RPMI8226 (cell line): ENCODE data around the gene MYPOP.
"Not testable (repeated sequence)": the region's sequence is repeated elsewhere in the genome, so short reads cannot be mapped to it uniquely, and the experiment has no call there.

Experiments used
- DNase-seq: peaks from one replicate; pipeline ENCODE4 v3.0.0-alpha.2; 2015

The MYPOP gene

DNA sequence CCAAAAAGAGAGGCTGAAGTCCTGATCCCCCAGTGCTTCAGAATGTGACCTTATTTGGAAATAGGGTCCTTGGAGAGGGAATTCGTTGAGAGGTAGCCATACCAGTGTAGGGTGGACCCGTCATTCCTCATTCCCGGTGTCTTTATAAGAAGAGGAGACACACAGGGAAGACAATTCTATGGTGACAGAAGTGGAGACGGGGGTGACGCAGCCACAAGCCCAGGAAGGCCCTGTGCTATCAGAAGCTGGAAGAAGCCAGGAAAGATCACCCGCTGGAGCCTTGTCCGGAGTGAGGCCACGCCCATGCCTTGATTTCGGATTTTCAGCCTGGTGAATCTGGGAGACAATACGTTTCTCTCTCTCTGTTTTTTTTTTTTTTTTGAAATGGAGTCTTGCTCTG, 2.6 kb upstream of the MYPOP start:
- no peak for DNase-seq

DNA sequence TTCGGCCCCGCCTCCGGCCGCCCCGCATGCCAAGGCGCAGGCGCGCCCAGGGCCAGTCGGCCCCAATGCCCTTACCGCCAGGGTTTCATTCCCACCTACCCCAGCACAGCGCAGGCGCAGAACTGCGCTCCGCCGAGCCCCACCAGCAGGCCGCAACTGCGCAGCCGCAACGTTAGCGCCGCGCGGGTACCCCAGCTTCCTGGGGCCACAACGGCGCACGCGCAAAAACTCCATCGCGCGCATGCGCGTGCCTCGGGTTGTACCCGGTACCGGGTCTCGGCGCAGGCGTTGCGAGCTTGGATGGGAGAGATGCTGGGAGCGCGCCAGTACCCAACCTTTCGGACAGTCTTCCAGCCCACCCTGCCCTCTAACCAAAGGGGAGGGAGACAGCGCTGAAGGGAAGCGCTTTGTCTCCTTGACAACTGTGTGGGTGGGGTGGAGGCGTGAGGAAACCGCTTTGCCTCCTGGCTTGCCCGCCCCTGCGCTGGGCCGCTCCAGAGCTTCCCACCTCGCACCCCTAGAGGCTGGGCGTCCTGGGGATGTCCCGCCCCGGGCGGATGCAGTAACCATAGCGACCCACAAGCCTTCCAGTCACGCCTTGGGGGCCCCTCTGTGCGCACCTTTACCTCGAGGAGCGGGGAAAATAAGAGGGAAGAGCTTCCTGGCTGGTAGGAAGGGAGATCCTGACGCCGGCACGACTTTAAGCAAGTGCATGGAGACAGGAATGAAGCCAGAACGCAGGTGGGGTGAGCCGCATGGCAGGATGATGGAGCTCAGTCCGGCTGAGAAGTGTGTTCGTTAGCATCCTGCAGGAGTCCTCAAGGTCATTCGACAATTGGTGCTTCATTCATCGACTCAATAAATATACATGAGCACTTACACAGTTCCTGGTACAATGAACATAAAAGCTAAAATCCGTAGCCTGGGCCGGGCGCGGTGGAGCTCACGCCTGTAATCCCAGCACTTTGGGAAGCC, 525 bp upstream of the MYPOP start:
- DNase-seq, result peak; percentile 96

DNA sequence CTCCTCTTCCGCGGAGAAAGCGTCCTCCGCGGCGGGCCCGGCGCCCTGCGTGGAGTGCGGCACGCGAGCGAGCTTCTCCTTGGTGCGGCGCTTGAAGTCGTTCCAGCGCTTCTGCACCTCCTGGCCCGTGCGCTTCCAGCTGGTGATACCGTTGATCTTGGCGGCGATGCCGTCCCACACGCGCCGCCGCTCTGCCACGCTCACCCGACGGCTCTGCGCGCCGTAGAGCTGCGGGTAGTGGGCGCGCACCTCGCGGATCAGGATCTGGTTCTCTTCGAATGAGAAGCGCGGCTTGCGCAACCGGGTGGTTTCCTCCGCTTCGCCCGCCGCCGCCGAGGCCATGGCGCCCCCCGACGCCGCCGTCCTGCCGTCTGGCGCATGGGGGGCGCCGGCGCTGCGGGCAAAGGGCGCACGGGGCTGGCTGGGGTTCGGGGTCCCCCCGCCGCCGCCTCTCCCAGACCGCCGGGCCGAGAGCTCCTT, 941 bp downstream of the MYPOP start:
- no peak for DNase-seq

DNA sequence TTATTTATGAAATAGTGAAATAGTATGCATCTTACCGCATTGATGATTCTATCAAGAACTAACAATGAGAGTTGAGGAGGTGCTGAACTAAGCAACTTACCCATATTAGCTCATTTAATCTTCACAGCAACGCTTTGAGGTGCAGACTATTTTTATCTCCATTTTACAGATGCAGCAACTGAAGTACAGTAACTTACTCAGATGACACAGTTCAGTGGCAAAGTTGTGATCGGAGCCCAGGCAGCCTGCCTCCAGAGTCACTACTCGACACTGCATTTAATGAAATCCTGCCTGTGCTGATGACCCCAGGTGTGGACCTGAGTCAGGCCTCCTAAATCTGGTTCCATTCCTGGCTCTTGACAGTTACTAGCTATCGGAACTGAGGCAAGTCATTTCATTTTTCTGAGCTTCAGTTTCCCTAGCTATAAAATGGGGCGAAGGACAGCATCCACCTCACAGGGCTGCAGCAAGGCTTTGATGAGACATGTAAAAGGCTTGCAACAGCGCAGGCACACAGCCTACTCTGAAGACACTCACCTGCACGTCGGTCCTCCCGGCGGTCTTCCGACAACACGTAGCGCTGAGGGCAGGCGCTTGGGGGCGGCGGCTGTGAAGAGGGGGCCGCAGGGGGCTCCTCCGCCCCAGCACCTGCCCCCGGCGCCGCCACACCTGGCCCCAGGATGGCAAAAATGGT, 1.5 kb downstream of the MYPOP start:
- peak; percentile 8 for DNase-seq

DNA sequence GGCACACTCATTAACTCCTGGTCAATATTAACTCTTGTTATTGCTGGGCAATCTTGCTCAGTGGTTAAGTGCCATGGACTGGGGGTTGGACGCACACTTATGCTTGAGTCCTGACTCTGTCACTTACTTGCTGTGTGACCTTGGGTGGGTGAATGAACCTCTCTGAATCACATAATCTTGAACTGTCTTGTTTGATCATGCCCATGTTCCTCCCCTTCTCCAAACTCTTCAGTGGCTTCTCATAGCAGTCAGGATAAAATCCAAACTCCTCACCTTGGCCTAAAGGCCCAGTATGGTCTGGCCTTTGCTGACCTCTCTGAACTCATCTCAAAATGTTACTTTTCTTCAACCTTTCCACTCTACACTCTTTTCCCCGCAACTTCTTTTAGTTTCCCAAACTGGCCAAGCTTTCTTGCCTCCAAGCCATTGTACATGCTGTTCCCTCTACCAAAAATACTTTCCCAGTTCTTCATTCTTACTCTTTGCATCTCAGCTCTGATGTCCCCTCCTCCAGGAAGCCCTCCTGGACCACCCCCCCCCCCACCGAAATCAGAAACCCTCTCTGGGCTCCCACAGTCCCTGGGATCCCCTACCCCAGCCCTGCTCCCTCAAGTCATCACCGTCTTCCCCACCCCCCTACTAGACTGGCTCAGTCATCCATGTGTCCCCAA, 2.4 kb downstream of the MYPOP start:
- DNase-seq, result no peak

DNA sequence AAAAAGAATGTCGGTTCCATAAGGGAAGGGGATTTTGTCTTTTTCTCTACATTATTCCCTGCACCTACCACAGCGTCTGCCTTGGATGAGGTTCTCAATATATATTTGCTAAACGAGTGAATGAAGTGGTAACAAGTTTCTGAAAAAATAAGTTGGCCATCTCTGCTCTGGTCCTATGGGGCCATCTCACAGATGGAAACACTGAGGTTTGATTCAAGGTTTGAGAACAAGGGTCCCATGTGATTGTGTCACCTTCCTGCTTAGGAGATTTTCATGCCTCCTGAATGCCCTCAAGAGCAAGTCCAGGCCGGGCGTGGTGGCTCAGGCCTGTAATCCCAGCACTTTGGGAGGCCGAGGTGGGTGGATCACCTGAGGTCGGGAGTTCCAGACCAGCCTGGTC, 3.2 kb downstream of the MYPOP start:
- no peak for DNase-seq

DNA sequence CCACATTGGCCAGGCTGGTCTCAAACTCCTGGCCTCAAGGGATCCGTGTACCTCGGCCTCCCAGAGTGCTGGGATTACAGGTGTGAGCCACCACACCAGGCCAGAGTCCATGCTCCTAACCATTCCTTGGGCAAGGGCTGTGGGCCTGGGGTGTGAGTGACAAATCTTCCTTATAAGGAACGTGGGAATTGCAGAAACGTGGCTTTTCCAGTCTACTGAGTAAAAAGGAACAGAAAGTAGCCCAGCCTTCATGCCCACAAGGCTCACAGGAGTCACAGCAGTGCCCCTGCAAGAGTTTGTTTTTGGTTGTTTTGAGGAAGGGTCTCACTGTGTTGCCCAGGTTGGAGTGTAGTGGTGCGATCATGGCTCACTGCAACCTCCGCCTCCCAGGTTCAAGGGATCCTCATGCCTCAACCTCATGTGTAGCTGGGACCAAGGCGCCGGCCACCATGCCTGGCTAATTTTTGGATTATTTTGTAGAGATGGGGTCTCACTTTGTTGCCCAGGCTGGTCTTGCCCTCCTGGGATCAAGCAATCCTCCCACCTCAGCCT, 5.1 kb downstream of the MYPOP start:
- no peak for DNase-seq

DNA sequence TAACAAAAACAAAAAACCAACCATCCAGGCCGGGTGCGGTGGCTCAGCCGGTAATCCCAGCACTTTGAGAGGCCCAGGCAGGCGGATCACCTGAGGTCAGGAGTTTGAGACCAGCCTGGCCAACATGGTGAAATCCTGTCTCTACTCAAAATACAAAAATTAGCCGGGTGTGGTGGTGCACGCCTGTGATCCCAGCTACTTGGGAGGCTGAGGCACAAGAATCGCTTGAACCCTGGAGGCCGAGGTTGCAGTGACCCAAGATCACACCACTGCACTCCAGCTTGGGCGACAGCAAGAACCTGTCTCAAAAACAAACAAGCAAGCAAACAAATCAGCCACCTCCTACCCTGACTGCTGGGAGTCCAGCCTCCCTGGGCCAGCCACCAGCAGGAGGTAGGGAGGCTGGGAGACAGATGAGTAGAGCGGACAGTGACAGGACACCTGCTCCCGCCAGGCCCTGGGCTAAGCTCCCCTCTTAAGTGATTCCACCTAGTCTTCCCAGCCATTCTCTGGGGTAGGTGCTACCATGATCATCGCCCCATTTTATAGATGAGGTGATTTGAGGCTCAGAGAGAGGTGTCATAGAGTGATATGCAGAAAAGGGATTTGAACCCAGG, 6.3 kb downstream of the MYPOP start:
- DNase-seq, result not testable (repeated sequence)

DNA sequence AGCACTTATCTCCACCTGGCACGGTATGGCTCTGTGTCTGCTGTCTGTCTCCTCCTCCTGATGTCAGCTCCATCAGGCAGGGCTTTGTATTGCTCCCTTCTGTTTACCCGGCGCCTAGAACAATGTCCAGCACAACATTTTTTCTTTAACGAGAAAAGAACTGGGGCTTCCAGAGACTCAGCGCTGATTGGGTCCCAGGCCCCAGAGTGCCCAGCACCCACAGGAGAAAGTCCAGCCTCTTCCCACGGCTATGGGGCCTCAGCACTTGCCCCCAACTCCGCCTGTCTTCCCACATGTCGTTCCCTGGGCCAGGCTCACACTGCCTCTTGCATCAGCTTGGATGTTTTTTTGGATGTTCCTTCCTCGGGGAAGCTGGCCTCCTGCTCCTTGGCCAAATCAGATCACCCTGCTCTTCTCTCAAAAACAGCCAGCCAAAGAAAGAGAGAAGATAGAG, 6.9 kb downstream of the MYPOP start:
- no peak for DNase-seq

DNA sequence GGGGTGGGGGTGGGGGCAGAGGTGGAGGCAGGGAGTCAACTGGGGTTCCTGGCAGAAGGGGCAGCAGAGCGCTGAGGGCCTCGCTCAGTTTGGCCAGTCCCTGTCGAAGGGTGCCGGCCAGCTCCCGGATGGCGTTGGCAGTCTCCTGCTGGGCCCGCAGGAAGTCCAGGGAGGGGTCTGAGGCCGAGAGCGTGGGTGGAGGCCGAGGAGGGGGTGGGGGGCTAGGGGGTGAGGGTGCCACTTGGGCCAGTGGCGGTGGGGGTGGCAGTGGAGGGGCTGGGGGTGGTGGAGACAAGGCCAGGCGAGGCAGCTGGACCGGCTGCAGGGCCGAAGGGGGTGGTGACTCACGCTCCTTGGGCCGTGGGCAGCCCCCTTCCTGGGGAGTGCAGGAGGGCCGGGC, 11.5 kb downstream of the MYPOP start:
- DNase-seq, result no peak

DNA sequence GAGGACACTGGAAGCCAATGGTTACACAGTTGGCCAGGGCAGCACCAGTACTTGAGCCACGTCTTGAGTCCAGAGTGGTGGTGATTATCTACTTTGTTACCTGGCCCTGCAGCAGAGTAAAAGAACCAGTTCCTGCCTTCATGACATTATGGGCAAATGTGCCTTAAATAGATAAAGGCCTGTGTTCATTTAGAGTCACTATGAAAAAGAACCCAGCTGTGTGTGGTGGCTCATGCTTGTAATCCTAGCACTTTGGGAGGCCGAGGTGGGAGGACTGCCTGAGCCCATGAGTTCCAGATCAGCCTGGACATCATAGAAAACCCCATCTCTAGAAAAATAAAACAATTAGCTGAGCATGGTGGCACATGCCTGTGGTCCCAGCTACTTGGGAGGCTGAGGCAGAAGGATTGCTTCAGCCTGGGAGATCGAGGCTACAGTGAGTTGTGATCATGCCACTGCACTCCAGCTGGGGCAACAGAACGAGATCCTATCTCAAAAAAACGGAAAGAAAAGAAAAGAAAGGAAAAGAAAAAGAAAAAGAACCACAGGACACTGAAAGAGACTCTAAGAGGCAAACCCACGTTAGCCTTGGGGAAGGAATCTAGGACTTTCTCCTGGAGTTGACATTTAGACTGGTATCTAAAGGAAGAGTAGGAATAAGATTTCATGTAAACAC, 13.1 kb downstream of the MYPOP start:
- DNase-seq, result no peak

DNA sequence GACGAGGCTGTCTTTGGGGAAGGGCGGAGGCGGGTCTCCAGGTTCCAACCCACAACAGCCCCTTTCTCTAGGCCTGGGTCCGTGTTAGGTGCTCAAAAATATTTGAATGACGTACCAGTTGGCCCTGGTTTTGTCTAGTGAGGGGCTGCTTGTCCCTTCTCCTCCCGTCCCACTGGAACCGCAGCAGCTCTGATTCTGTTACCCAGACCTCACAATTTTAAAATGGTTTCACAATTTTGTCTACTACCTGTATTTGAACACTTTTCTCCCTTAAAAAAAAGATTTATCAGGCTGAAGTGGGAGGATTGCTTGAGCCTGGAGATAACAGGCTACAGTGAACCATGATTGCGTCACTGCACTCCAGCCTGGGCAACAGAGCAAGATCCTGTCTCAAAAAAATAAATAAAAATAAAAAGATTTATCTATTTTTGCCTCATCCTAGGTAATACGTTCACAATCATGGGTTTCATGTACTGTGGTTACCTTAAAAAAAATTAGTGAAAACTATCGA, 15.2 kb downstream of the MYPOP start:
- DNase-seq, result no peak

DNA sequence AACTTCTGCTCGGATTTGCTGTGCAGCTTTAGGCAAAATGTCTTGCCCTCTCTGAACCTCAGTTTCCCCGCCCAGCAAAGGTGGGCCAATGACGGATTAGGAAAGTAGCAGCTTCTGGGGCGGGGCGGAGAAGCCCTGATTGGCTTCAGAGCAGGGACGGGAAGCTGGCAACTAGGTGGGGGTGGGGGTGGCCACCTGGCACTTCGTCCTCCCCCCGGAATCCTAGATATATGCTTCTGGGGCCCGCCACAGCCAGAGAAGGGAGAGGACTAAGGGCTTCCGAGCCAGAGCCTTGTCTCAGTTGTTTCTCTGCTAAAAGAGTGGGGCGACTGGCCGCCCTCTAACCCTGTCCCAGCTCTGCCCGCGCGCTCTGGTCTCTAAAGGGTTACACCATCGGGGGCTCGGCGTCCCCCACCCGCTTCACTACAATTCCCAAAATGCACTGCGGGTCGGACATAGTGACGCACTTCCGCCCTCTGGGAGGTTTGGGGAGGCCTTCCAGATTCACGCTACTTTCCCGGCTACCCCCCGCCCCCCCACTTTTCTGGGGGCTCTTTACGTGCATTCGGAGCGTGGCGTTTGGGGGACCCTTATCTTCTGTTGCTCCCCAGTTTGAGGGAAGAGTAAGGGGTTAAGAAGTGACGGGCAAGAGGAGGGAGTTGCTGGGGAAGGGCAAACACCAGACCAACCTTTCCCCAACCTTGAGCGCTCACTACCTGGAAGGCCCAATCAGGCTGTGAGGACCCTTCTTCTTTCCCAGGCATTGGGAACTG, 15.8 kb downstream of the MYPOP start:
- peak; percentile 89 for DNase-seq

DNA sequence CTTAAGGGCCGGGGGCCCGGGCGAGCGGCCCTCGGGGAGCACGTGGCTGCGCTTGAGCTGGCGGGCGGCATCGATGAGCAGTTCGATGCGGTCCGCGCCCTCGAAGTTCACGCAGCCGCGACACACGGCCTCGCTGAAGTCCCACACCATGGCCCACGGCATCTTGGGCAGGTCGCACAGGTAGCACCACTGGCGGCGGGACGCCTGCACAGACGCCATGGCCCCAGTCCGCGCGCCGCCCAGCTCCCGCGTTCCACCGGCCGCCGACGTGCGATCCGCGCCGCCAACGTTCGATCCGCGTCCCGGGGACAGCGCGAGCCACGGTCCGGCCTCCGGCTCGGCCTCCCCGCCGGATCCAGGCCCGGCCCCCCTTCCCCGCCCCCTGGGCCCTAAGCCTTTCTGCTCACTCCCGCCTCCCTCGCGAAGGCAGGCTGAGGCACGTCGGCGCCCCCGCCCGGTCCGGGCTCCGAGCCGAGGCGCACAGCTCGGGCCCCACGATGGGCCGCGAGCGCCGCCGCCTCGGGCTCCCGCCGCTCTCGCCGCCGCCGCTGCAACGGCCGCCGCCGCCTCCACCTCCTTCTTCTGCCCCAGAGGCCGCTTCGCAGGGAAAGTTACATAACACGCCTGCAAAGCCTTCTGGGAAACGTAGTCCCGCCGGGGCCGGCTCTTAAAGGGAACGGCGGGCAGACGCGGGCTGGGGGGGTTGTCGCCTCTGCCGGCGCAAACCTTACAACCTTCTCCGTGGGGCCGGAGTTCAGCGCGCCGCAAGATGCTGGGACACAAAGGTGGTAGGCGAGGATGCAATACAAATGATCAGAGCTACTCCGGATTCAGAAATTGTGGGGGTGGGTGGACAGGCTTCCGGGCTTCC, 16.6 kb downstream of the MYPOP start, which contains the start of gene IRF2BP1:
IRF2BP1 (minus strand) TSS at position 586 of the 871 bp plus-strand sequence; CDS start at position 219, 367 bp downstream.
- DNase-seq, result peak; percentile 90

DNA sequence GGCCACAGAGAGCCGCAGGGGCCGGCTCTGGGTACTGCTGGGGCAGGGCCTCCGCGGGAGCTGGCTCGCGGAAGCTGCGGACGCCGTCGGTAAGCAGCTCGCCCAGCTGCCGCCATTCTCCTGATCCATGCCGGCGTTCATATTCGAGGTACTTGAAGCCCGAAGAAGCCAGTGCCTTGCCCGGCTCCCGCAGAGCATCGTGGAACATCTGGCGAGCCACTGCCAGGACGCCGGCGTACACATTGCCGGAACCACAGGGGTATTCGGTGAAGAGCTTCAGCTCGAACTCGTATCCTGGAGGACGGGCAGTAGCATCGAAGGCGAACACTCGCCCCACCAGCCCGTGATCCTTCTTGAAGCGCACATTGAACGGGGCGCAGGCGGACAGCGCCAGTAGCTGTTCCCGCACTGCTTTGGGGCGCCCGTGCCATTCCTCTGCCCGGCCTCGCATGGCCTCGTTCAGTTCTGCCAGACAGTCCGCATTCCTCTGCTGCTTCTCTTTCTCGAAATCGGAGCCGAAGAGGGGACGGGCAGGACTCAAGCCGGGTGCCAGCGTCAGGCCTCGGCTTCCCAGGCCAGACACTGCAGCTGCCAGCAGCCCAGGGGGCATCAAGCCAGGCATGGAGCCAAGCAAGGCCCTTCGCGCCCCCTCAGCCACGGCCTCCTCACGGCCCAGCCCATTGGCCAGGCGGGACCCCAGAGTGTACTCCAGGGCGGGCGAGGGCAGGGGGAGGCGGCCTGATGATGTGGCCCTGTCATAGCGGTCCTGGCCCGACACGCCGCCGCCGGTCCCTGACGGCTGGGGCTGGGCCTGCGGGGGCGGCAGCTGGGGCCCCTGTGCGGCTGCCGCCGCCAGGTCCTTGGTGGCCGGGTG, 17.5 kb downstream of the MYPOP start:
- no peak for DNase-seq

DNA sequence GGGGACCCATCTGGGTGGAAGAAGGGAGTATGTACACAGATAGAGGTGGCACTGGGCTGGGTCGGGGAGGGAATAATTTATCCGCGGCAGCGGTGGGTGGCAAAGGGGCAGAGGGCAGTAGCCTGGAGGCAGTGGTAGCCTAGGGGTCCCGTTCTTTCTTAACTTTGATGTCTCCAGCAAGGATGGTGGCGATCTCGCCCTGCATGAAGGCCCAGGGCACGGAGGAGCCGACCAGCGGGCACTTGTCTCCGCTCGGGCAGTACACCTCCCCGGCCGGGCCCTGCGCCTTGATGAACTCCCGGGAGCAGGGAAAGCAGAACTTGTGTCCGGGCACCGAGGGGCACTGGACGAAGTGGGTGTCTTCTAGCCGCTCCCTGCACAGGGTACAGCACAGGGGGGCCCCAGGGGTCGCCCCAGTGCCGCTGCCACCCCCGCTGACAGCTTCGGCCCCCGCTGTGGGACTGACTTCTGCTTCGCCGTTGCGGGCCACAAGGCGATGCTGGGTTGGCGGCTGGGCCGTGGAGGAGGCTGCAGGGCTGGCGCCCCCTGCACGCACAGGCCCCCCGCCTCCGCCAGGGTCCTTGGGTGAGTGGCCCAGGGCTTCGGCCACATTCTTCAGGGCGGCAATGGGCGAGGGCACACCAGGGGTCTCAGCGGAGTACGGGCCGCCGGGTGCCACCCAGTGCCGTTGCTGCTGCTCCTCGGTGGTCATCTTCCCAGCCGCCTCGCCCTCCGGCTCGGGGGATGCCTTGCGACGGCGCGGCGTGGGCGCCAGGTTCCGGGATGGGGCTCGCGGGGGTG, 18.3 kb downstream of the MYPOP start:
- DNase-seq, result no peak

DNA sequence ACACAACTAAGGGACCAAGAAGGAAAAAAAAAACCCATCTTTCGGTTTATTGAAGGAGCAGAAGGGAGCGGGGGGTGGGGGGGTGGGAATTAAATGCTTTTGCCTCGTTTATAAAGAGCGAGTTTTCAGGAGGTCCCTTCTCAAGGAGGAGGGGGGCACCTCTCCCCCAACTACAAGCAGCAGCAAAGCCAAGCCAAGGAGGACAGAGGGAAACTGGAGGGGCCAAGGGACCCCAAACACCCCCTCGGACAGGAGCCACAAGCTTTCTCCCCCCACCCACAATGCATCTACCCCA, 18.9 kb downstream of the MYPOP start:
- DNase-seq, result no peak
